HG03025 (cell line): ENCODE measurements around the gene RBCK1.
"Not testable (repeated sequence)": the region's sequence is repeated elsewhere in the genome, so short reads cannot be mapped to it uniquely, and the experiment has no call there.

Experiments used
- ATAC-seq: cut with Tn5 transposase; IDR thresholded peaks from one replicate; pipeline ENCODE4 v1.9.1; 2021; ENCODE audit warnings: mild to moderate bottlenecking, moderate library complexity; ENCODE audit not compliant: unreplicated experiment, low FRiP score

Gene RBCK1

GRCh38 chr20:375265-375889, 32.7 kb upstream of the RBCK1 start:
- ATAC-seq, result no peak

GRCh38 chr20:376089-376488, 32.0 kb upstream of the RBCK1 start:
- no peak for ATAC-seq

GRCh38 chr20:376750-377149, 31.3 kb upstream of the RBCK1 start:
- no peak for ATAC-seq

- not testable (repeated sequence) for ATAC-seq
These were observed 30.5 kb upstream of the RBCK1 start for GRCh38 chr20:377578-377977.

GRCh38 chr20:378961-379336, 29.1 kb upstream of the RBCK1 start:
- no peak for ATAC-seq

GRCh38 chr20:380763-381580, 27.1 kb upstream of the RBCK1 start:
- peak; percentile 26 for ATAC-seq

GRCh38 chr20:381581-382290, 26.4 kb upstream of the RBCK1 start:
- peak; percentile 54 for ATAC-seq

- no peak for ATAC-seq
These were observed 25.6 kb upstream of the RBCK1 start for GRCh38 chr20:382291-383115.

- ATAC-seq, result no peak
These were observed 24.2 kb upstream of the RBCK1 start for GRCh38 chr20:383889-384288.

- no peak for ATAC-seq
These were observed 23.4 kb upstream of the RBCK1 start for GRCh38 chr20:384723-385122.

GRCh38 chr20:385448-385847, 22.7 kb upstream of the RBCK1 start:
- ATAC-seq, result no peak

GRCh38 chr20:386634-387033, 21.5 kb upstream of the RBCK1 start:
- ATAC-seq, result not testable (repeated sequence)

GRCh38 chr20:387520-387919, 20.6 kb upstream of the RBCK1 start:
- ATAC-seq, result no peak

GRCh38 chr20:388034-388994, 19.8 kb upstream of the RBCK1 start:
- ATAC-seq, result no peak

- ATAC-seq, result no peak
These were observed 18.9 kb upstream of the RBCK1 start for GRCh38 chr20:389220-389619.

- no peak for ATAC-seq
These were observed 16.9 kb upstream of the RBCK1 start for GRCh38 chr20:391041-391711.

GRCh38 chr20:393296-393695, 14.8 kb upstream of the RBCK1 start:
- ATAC-seq, result not testable (repeated sequence)

- no peak for ATAC-seq
These were observed 11.9 kb upstream of the RBCK1 start for GRCh38 chr20:396252-396618.
